Activated T-cell treated with anti-CD3 and anti-CD28 coated beads for 24 hours (primary cell): Measurements from ENCODE around the gene CCDC85C.
"Not testable (repeated sequence)": the region's sequence is repeated elsewhere in the genome, so short reads cannot be mapped to it uniquely, and the experiment has no call there.

ENCODE experiments used
- DNase-seq: peaks from one replicate; pipeline ENCODE4 v3.0.0-alpha.2; 2020; ENCODE audit warnings: low read depth

The CCDC85C gene

GRCh38 chr14:99603471-99604277, at the start of gene CCDC85C:
TSS of gene CCDC85C (minus strand) at chr14:99604207. CDS start at chr14:99603959, 248 bp downstream.
- peak; percentile 26 for DNase-seq

GRCh38 chr14:99651953-99652746, 48.1 kb upstream of the CCDC85C start:
- DNase-seq, result no peak

DNA sequence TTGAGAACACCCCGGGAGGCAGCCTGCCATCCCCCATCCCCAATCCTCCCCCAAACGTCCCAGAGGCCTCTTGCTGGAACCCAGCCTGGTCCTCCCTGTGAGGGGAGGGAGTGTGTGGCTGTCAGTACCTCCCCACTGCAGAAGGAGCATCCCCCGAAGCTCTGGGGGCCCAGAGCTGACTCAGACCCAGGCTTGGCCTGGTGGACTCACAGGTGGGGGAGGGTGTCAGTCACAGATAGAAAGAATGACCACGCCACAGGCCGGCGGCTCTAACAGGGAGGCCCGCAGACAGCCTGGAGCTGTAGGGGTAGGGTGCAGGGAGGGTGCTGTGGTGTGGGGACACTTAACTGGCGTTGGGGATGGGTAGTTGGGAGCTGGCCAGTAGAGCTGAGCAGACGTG, 46.2 kb upstream of the CCDC85C start:
- no peak for DNase-seq

DNA sequence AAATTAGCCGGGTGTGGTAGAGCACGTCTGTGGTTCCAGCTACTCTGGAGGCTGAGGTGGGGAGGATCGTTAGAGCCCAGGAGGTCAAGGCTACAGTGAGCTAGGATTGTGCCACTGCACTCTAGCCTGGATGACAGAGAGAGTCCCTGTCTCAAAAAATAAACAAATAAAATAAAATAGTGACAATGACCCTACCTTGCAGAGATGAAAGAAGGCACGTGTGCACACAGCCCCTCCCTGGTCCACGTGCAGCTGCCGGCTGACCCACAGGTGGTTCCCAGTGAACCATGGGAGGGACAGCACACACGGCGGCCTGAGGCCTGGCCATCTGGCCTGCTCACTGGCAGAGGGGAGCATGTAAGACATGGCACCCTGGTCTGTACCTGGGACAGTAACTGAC, 45.6 kb upstream of the CCDC85C start:
- DNase-seq, result no peak

- no peak for DNase-seq
Measured at GRCh38 chr14:99649219-99649618, 45.2 kb upstream of the CCDC85C start.

DNA sequence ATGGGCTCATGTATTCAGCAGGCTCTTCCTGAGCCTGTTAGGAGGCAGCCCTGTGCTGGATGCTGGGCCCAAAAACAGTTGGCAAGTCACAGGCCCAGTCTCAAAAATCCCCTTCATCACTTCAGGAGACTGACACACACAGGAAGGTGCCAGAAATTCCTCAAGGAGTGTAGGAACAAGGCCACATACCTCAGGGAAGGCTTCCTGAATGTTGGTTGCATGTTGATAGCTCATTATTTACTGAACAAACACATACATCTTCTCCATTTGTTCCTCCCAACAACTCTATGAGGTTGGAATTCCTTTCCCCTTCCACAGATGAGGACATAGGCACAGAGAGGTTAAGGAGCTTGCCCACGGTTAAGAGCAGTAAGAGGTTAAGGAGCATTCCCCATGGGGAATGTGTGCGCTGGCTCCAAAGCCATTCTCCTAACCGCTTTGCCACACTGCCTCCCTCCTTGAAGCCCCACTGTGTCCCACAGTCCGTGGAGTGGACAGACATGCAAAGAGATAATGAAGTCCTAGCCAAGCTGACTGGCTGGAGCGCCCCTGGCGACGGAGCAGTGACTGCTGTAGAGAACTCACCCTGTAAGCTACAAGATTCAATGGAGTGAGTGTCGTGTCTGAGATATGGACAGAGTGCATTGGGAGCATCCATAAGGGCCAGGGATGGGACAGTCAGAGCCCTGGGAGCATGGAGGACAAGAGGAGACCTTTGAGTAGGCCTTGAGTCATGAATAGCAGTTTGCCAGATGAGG, 44.2 kb upstream of the CCDC85C start:
- no peak for DNase-seq

DNA sequence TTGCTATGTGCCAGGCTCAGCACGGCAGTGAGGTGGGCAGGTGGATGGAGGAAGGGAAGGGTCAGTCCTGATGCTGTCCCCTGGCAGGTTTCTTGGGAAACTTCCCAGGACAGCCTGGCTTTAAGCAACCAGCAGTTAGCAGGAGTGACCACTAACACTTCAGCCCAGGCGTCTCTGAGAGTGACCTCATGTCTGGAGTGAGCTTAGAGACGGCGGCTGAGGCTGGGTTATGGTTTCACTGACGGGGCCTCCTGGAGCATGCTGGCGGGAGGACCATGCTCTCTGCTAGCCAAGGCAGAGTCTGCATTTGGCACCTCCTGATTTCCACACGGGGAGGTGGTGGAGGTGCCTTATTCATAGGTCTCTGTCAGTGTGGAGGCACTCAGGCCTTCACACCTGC, 43.4 kb upstream of the CCDC85C start:
- DNase-seq, result no peak

- no peak for DNase-seq
Measured at GRCh38 chr14:99645545-99646505, 41.8 kb upstream of the CCDC85C start.

GRCh38 chr14:99644723-99645544, 40.9 kb upstream of the CCDC85C start, which contains the start of gene HHIPL1:
TSS of gene HHIPL1 (plus strand) at chr14:99645129. CDS start at chr14:99645208, 79 bp downstream.
- DNase-seq, result no peak

GRCh38 chr14:99644035-99644587, 40.1 kb upstream of the CCDC85C start:
- DNase-seq, result no peak

DNA sequence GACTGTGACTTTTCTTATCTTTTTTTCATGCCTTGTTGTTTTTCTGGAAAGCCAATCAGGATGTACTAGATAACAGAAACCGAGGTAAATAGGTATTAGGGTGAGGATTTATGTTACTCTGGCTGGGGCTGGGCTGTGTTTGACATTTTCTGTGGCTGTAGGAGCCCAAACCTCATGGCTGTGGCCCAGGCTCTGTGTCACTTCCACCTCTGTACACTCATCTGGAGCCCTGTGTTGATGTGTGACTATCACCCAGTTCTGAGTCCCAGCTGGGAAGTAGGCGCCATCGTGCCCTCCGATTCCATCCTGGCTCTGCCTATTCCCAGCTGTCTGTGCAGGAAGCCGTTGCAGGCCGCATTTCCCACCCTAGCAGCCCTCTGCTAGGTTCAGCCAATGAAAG, 39.3 kb upstream of the CCDC85C start:
- no peak for DNase-seq

GRCh38 chr14:99642771-99643170, 38.8 kb upstream of the CCDC85C start:
- DNase-seq, result not testable (repeated sequence)

GRCh38 chr14:99637624-99638023, 33.6 kb upstream of the CCDC85C start:
- no peak for DNase-seq

GRCh38 chr14:99636487-99636886, 32.5 kb upstream of the CCDC85C start:
- no peak for DNase-seq

- DNase-seq, result no peak
Measured at GRCh38 chr14:99635116-99635515, 31.1 kb upstream of the CCDC85C start.

DNA sequence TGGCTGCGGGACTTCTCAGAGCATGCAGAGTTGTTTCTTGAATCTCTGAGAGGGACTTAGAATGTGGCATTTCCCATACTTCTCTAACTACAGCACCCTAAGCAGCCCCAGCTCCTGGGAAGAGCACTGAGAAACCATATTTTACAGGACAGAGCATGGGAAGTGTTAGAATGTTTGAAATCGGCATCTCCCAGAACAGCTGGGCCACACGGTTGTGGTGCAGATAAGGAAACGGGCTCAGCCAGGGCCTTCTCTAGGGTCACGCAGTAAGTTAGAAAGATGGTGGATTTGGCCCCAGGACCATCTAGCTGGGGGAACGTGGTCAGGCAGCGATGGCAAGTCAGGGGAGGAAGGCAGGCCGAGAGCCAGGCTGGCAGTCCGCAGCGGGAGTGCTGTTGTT, 30.4 kb upstream of the CCDC85C start:
- DNase-seq, result no peak

GRCh38 chr14:99633918-99634317, 29.9 kb upstream of the CCDC85C start:
- DNase-seq, result no peak

GRCh38 chr14:99633141-99633540, 29.1 kb upstream of the CCDC85C start:
- no peak for DNase-seq

- DNase-seq, result no peak
Measured at GRCh38 chr14:99632410-99633035, 28.5 kb upstream of the CCDC85C start.

DNA sequence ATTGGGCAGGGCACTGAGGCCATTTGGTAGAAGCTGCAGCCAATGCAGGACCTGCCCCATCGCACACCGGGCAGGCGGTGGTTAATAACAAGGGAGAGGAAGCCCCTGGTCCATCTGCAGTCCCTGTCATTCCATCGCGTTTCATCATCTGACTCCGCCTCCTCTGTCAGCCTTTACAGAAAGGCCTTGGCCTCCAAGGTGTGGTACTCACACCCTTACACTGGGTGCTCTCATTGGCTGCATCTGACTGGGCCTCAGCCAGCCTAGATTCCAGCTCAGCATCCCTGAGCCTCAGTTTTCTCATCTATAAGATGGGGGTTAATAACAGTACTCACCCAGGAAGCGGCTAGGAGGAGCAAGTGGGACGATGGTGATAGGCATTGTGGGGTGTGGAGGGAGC, 26.2 kb upstream of the CCDC85C start:
- DNase-seq, result no peak
